ENCODE measurements around the gene NTM. TPM values are rescaled to one million over a fixed set of nuclear protein-coding genes. Genes with fewer than 3 reads are reported as not detected.

Gene NTM
- total RNA-seq, 2 donors from 2014 or later, result 1.0 to 1.7 TPM

DNA sequence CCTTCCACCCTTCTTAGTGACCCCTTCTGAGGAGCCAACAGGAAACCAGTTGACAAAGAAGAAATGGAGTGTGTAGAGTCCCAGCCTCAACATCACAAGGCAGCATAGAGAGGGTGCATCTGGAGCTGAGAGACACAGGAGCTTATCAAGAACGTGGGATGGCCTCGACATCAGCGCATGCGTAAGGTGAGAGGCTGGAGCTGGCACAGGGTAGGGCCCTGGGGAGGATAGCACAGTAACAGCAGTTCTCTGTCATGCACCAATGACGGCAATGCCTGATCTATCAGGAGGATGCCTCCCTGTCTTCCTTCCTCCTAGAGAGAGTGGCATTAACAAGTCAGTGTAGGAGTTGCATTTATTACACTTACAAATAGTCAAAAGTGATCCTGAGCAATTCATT is 426.1 kb downstream of the NTM start:
- intact Hi-C loops (cut with DNase I, micrococcal nuclease), result no loop called here
- ATAC-seq (no peak), DNase-seq (no peak)

- DNase-seq, result no peak
- intact Hi-C loops (cut with DNase I, micrococcal nuclease), result no loop called here
- ATAC-seq, result no peak
Measured at GRCh38 chr11:131800452-131800851, 430.0 kb downstream of the NTM start.

DNA sequence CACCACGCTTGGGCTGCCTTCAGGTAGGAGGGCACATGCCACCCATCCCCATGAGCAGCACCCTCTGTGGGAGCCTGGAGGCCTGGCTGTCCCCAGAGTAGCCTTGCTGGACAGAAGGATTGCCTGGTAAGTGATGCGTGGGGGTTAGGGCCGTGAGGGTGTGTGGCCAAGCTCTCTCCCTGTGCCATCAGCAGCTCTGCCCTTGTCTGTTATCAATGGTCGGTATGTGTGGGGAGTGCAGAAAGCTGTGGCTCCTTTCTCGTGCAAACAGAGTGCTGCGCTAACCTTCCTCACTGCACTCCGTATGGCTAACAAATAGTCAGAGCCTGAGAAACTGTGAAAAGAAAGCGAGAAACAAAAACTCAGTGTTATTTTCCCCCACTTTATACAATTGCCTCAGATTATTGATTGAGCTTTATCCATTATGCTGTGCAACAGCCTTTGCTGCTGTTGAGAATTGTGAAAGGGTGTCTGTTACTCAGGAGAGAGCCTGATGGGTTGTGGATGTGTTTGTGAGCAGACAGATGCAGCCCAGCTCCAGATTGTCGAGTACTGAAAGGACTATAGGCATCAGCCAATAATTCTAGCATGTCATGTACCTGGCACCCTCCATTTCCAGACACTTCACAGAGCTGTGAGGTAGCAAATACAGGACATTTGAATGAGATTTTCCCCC is 432.2 kb downstream of the NTM start:
- intact Hi-C loops (cut with DNase I, micrococcal nuclease), result no loop called here
- DNase-seq, result no peak
- no peak for ATAC-seq

DNA sequence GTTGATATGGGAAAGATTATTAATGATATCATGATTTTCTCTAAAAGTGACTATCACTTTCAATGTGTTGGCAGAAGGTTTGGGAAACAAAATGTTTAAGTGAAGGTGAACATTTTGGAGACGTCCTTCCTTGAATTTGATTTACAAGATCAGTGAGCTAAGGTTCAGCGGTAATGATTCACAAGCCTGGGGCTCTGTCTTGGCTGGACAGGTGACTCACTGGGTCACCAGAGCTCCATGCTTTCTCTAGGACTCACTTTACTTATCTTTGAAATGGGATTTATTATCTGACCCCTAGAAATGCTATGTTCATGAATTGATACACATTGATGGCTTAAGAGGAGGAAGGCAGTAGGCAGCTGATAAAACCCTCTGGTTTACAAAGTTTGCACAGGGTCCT is 437.5 kb downstream of the NTM start:
- intact Hi-C loops (cut with DNase I, micrococcal nuclease), result no loop called here
- ATAC-seq (no peak), DNase-seq (no peak)

DNA sequence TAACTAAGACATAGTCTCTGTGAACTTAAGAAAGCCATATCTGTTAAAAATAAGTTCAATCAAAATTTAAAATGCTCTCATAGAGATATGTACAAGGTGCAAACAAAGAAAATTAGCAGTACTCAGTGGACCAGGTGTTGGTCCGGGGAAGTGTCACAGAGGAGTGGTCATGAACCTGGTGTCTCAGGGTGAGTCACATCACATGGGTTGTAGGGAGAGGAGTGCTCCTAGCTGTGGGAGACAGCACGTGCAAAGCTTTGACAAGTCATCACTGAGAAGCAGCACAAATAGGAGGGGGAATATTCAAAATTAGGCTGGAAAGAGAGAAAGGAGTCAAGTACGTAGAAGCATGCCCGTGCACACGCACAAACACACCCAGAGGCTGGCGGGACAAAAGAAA is 438.1 kb downstream of the NTM start:
- ATAC-seq, result no peak
- intact Hi-C loops (cut with DNase I, micrococcal nuclease), result no loop called here

GRCh38 chr11:131809203-131809918 is 438.9 kb downstream of the NTM start:
- intact Hi-C loops (cut with DNase I, micrococcal nuclease), result no loop called here
- ATAC-seq (no peak), DNase-seq (no peak)

More for the DNA sequence above, 438.1 kb downstream of the NTM start:
- DNase-seq, result no peak

DNA sequence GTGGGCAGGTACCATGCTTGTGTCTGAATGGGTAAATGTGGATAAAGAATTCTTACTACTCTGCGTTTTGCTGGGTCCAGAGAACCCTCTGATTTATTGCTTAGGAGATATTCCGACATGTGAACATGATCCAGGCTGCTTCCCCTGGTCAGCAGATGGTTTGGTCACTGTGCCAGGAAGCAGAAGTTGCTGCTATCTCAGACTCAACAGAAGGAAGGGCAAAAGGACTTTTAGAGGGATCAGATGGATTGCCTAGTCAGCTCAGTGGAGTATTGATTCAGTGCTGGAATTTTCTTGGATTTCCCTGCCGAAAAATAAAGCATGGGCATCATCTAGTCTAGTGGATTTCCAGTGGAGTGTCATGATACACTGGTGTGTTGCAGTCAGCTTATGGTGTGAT is 440.1 kb downstream of the NTM start:
- intact Hi-C loops (cut with DNase I, micrococcal nuclease), result no loop called here
- DNase-seq (no peak), ATAC-seq (no peak)

- intact Hi-C loops (cut with DNase I, micrococcal nuclease), result no loop called here
- no peak for ATAC-seq
- no peak for DNase-seq
Measured at GRCh38 chr11:131811383-131811782, 441.0 kb downstream of the NTM start.

- DNase-seq (no peak), ATAC-seq (no peak)
Measured at GRCh38 chr11:131814108-131814507, 443.7 kb downstream of the NTM start.

DNA sequence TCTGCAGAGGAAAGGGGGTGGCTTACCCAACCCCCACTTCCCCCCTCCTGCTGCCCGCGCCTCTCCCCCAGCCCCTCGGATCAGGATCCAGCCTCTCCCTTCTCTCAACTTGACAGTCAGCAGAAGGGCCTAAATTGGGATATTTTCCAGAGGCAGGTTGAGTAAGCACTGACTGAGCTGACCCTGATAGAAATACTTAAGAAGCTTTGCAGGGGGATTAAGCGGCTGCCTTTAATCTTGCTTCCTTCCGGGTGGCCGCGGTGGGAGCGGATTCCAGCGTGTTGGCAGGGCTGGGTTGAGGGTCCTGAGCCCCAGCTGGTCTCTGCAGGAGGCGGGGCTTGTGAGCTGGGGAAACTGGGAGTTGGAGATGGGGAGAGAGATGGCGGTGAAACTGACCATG is 445.2 kb downstream of the NTM start:
- ATAC-seq (no peak), DNase-seq (no peak)
- intact Hi-C loops (cut with DNase I, micrococcal nuclease), result no loop called here

More at GRCh38 chr11:131814108-131814507, 443.7 kb downstream of the NTM start:
- intact Hi-C loops (cut with DNase I, micrococcal nuclease), result no loop called here

DNA sequence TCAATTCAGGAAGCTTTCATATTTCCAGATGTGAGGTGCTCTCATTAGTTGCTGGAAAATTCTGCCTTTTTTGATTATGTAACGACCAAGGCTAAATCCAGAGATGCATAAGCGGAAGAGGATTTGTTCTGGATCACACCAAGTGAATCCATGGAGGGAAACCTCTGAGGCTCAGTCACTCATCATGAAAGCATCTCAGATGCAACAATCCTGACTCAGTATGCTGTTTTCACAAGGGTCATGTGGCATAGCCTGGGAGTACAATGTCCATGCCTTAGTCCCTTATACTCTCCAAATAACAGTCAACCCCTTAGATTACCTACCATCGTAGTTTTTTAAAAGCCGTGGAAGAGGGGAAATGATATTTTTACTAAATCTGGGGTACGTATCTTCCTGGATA is 445.6 kb downstream of the NTM start:
- DNase-seq, result no peak
- intact Hi-C loops (cut with DNase I, micrococcal nuclease), result no loop called here
- ATAC-seq, result no peak

- intact Hi-C loops (cut with DNase I, micrococcal nuclease), result no loop called here
- no peak for DNase-seq
- ATAC-seq, result no peak
Measured at GRCh38 chr11:131817687-131818188, 447.3 kb downstream of the NTM start.

DNA sequence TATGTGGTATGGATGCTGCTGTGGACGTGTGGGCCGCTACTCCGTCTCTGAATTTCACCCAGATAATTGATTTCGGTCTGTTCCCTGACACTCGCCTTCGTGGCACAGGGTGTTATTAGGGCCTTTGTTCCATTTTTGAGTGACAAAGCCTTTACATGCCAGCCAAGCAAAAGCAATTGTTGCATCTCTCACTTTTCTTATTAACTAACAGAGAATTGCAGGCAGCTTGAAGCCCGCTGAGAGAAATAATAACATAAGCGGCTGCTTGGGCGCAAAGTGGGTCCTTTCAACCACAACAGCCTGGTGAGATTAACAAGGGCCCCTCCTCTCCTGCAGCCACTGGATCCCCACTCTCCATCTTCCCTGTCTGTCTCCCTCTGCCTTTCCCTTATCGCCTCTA is 449.4 kb downstream of the NTM start:
- ATAC-seq (no peak), DNase-seq (no peak)
- intact Hi-C loops (cut with DNase I, micrococcal nuclease), result no loop called here

- DNase-seq (no peak), ATAC-seq (no peak)
- intact Hi-C loops (cut with DNase I, micrococcal nuclease), result no loop called here
Measured at GRCh38 chr11:131822506-131822905, 452.1 kb downstream of the NTM start.

- ATAC-seq, result no peak
Measured at GRCh38 chr11:131823772-131824171, 453.4 kb downstream of the NTM start.

DNA sequence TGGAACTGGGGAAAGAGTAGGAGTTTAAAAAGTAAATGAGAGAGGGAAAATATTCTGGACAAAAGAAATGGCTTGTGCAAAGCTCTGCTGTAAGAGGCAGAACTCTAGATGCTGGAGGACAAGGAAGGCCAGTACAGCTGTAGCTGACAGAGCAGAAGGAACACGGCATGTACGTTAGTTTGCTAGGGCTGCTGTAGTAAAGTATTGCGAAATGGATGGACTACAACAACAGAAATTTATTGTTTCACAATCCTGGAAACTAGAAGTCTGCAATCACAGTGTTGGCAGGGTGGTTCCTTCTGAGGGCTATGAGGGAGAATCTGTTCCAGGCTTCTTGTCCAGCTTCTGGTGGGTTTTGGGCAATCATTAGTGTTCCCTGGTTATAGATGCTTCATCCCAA is 454.4 kb downstream of the NTM start:
- DNase-seq (no peak), ATAC-seq (no peak)
- intact Hi-C loops (cut with DNase I, micrococcal nuclease), result no loop called here

More at GRCh38 chr11:131823772-131824171, 453.4 kb downstream of the NTM start:
- no peak for DNase-seq
- intact Hi-C loops (cut with DNase I, micrococcal nuclease), result no loop called here

DNA sequence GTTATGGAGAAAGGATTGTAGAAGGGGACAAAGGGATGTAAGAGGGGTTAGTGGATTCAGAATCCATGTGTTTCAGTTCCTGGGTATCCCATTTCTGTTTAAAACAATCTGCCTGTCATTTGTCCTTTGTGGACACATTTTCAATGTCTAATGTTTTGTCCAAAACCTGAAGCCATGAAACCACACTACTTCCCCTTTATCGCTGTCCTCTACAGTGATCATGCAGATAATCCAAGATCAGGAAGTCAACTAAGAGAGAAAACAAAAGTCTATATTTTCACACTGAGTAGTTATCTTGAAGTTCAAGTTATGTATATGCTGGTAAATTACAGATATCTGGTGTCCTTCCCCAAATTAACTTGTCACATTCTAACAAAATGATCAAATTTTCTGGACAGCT is 457.0 kb downstream of the NTM start:
- intact Hi-C loops (cut with DNase I, micrococcal nuclease), result no loop called here
- DNase-seq, result no peak
- ATAC-seq, result no peak

GRCh38 chr11:131829725-131830124 is 459.3 kb downstream of the NTM start:
- DNase-seq (no peak), ATAC-seq (no peak)
- intact Hi-C loops (cut with DNase I, micrococcal nuclease), result no loop called here

DNA sequence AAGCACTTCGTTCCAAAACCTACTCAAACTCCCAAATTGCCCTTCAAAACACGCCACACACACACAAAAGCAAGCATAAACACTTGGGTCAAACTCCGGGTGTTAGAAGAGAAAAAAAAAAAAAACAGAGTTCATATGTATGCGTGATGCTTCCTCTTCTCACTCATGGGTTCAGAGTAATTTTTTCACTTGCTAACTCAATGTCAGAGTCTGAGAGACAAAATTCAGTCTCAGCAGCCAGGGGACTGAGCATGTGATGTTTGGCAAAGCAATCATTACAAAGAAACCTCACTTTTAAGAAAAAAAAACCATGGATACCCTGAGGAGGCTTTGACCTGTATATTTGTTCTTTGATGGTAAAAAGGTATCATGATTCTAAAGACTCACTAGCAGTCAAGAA is 461.7 kb downstream of the NTM start:
- ATAC-seq, result no peak

GRCh38 chr11:131833366-131833765 is 463.0 kb downstream of the NTM start:
- ATAC-seq (no peak), DNase-seq (no peak)
- intact Hi-C loops (cut with DNase I, micrococcal nuclease), result no loop called here

More for the DNA sequence above, 461.7 kb downstream of the NTM start:
- DNase-seq, result no peak
- intact Hi-C loops (cut with DNase I, micrococcal nuclease), result no loop called here

DNA sequence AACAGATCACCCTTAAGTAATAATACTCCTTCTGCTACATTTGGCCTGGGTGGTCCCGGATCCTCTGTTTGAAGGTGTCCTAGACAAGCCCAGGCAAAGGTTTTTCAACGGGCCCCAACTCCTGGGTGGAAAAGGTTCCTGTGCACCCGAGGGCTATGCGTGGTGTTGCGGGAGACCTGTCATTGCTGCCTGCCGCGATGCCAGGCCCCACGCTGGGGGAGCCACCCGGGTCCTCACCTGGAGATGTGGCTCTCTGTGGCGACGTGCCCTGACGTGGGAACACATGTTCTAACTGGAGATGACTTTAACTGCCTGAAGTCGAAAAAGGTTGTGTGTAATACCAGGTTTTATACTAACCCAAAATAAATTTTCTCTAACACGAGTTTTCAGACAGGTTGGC is 467.1 kb downstream of the NTM start:
- intact Hi-C loops (cut with DNase I, micrococcal nuclease), result no loop called here
- ATAC-seq (no peak), DNase-seq (no peak)
